PFSK-1 (cell line): ENCODE data around the gene MIER1.

Source experiments
- FOXP2 ChIP-seq: optimal IDR thresholded peaks from 2 replicates; pipeline ENCODE3; 2011; ENCODE audit warnings: borderline replicate concordance, control low read depth, inconsistent platforms; ENCODE audit not compliant: insufficient read depth; ENCODE audit errors: extremely low read length, extremely low read depth
- POLR2AphosphoS5 ChIP-seq: IDR thresholded peaks from 2 replicates; pipeline ENCODE4 v1.6.1; 2012; ENCODE audit warnings: low read depth, mild to moderate bottlenecking, control low read depth, low read length, moderate library complexity
- REST ChIP-seq, 2 experiments: IDR thresholded peaks; 2 replicates each; pipeline versions ENCODE4 v1.6.1 to v1.8.0; 2011 to 2012; ENCODE audit warnings: low read depth in 2 of 2, low read length in 2 of 2, control low read depth in 1 of 2, inconsistent platforms in 1 of 2, mild to moderate bottlenecking in 1 of 2, moderate library complexity in 1 of 2; ENCODE audit not compliant: insufficient read depth in 1 of 2
- SIN3A ChIP-seq: IDR thresholded peaks from 2 replicates; pipeline ENCODE4 v1.6.1; 2012; ENCODE audit warnings: mild to moderate bottlenecking, low read length, moderate library complexity, borderline replicate concordance; ENCODE audit not compliant: insufficient read depth
- TAF1 ChIP-seq: IDR thresholded peaks from 2 replicates; pipeline ENCODE4 v1.6.1; 2012; ENCODE audit warnings: low read length, control low read depth, borderline replicate concordance; ENCODE audit not compliant: insufficient read depth

GRCh38 chr1:66951513-66951912 is 26.7 kb downstream of the MIER1 start:
- TF ChIP-seq POLR2AphosphoS5: no peak
- TF ChIP-seq SIN3A: no peak
- no peak for TF ChIP-seq REST (IDR thresholded peaks at IDR 0.05; ENCODE audit: insufficient read depth in 1 of 2, low read depth in 2 of 2, low read length in 2 of 2)
- TF ChIP-seq TAF1: no peak
- no peak for TF ChIP-seq FOXP2
